ENCODE results near the gene FGFR2. TPM values are rescaled to one million over a fixed set of nuclear protein-coding genes. Genes with fewer than 3 reads are reported as not detected.
A peak's percentile ranks its signal among the peaks of the same experiment; 100 is the strongest.
"Not testable (repeated sequence)": the region's sequence is repeated elsewhere in the genome, so short reads cannot be mapped to it uniquely, and the experiment has no call there.

Gene FGFR2
- total RNA-seq, 4 donors from 2014 or later, result 65.6 to 149 (median 122) TPM

DNA sequence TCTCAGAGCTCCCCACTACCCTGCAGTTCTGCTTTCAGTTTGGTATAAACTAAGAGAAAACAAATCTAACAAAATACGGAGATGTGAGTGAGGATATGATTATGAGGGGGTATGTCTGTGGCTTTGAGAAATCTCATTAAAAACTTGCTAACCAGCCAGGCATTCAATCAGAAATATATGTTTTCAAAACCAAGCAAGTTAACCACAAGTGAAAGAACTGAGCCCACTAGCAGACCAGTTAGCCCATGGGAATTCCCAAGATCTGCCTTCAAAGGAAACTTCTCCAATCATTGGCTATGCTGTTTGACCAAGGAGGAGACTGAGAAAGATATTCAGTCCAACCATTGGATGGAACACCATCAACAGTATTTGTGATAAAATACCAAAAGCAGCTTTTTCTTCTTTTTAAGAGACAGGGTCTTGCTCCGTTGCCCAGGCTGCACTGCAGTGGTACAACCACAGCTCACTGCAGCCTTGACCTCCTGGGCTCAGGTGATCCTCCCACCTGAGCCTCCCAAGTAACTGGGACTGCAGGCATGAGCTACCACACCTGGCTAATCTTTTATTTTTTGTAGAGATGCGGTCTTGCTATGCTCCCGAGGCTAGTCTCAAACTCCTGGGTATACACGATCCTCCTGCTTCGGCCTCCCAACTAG lies 41.2 kb downstream of the FGFR2 start:
- Histone ChIP-seq H3K4me3 (replicated peaks in 1 of 3) (no peak overlapping the region), H3K27me3 (no peaks in the 10 kb centered on the region), H3K9me3 (no peaks in the 10 kb centered on the region), H3K36me3 (no peaks in the 10 kb centered on the region), H3K4me1 (peaks cover 4 to 14% of the 10 kb centered on the region in 2 donors), H3K27ac (no peak overlapping the region)
- TF ChIP-seq POLR2A (IDR thresholded peaks at IDR 0.05), result no peak
- WGBS, 2 donors, result 92 to 94% methylated on average over 6 of the region's 6 CpGs
- DNase-seq, result no peak
- intact Hi-C loops (cut with DNase I), result no loop called here

DNA sequence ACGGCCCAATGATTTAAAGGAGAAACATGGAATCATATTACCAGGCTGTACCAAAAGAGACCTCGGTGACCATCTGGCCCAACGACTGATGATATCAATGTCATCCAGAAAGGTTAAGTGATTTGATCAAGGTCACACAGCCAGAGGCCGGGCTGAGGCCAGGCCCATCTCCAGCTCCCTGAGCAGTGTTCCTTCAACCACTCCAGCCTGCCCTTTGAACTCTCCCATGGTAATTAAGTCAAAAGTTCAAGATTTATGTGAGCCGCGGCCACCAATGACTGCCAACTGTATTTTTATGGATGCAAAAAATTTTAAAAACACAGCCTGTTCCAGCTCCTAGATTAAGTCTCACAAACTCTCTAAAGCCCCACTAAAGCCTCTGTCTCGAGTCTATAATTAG lies 41.8 kb downstream of the FGFR2 start:
- no peaks in the 10 kb centered on the region for H3K36me3 ChIP-seq

GRCh38 chr10:121554916-121555315 lies 43.3 kb downstream of the FGFR2 start:
- H3K27ac ChIP-seq; DNase-seq; H3K4me3 ChIP-seq (replicated peaks in 1 of 3); H3K27me3 ChIP-seq; intact Hi-C loops (cut with DNase I); H3K9me3 ChIP-seq; H3K36me3 ChIP-seq: not testable (repeated sequence)
- WGBS, 2 donors, result 94 to 95% methylated on average over 9 of the region's 9 CpGs
- peaks cover 4 to 14% of the 10 kb centered on the region in 2 donors for H3K4me1 ChIP-seq

More for the DNA sequence above, 41.8 kb downstream of the FGFR2 start:
- no peaks in the 10 kb centered on the region for H3K9me3 ChIP-seq
- H3K27me3 ChIP-seq, result no peaks in the 10 kb centered on the region
- no peak for DNase-seq
- H3K27ac ChIP-seq, result no peak overlapping the region
- WGBS, 2 donors, result 78% methylated on average over 7 of the region's 7 CpGs
- TF ChIP-seq, protein P1, sequence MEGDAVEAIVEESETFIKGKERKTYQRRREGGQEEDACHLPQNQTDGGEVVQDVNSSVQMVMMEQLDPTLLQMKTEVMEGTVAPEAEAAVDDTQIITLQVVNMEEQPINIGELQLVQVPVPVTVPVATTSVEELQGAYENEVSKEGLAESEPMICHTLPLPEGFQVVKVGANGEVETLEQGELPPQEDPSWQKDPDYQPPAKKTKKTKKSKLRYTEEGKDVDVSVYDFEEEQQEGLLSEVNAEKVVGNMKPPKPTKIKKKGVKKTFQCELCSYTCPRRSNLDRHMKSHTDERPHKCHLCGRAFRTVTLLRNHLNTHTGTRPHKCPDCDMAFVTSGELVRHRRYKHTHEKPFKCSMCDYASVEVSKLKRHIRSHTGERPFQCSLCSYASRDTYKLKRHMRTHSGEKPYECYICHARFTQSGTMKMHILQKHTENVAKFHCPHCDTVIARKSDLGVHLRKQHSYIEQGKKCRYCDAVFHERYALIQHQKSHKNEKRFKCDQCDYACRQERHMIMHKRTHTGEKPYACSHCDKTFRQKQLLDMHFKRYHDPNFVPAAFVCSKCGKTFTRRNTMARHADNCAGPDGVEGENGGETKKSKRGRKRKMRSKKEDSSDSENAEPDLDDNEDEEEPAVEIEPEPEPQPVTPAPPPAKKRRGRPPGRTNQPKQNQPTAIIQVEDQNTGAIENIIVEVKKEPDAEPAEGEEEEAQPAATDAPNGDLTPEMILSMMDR (IDR thresholded peaks at IDR 0.05), result no peak
- no peak for TF ChIP-seq POLR2A (IDR thresholded peaks at IDR 0.05)
- H3K4me1 ChIP-seq, result peaks cover 4 to 14% of the 10 kb centered on the region in 2 donors
- intact Hi-C loops (cut with DNase I), result no loop called here
- no peak overlapping the region for H3K4me3 ChIP-seq (replicated peaks in 1 of 3)

DNA sequence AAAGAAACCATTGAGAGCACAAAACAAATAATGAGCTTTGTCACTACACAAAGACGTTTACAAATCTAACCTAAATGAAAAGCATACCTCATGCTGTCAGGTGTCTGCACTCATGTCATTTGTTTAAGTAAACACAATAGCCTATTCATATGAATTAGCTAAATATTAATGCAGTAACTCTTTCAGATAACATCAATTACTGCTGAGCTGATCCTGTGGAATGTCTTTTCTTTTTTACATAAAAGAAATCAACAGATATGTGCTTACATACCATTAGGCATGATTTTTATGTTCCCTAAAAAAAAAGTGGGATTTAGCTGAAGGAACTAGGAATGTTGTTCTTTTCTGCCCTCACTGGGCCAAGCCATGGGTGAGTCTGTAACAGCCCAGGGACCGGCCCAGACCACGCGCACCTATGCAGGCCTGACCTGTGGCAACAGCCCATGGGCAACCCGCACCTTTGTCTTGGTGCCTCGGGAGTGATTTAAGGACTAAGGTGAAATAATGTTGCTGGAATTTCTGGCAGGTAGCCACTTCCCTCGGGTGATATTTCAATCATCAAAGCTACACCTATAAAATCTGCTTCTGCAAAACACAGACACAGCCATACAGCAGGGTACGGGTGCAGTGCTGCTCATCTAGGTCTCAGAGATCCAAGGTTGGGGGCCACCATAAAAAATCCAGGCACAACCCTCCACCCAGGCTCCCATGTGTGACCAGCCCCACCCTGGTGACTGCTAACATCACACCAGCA lies 44.6 kb downstream of the FGFR2 start:
- 55 to 69% methylated on average over 8 of the region's 8 CpGs for whole genome bisulfite sequencing, 2 donors
- peak; percentile 45 to 49 for DNase-seq

DNA sequence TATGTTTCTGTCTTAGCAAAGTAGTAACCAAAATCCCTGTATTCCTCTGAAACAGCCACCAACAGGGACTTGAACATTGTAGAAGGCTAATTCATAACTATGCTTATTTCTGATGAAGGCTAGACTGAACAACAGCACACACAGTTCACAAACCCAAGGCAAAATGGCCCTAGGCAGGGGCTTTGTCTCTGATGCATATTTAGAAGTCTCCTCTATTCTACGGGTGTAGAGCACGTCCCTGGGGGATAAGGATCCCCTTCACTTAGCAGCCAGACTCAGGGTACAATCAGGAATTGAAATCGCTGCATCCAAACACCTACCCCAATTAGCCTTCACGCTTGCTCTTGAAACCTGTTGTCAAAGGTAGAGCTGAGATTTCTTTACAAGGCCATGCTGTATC lies 45.5 kb downstream of the FGFR2 start:
- 87 to 96% methylated on average over 4 of the region's 4 CpGs for WGBS, 2 donors
- H3K36me3 ChIP-seq, result no peaks in the 10 kb centered on the region
- H3K4me1 ChIP-seq, result peaks cover 4 to 14% of the 10 kb centered on the region in 2 donors
- H3K4me3 ChIP-seq (replicated peaks in 1 of 3), result no peak overlapping the region
- H3K27ac ChIP-seq, result peak overlapping the region in 2 of 3 donors; percentile 45 to 69
- no peaks in the 10 kb centered on the region for H3K9me3 ChIP-seq
- no peaks in the 10 kb centered on the region for H3K27me3 ChIP-seq
- intact Hi-C loops (cut with DNase I), result no loop called here
- no peak for TF ChIP-seq POLR2A (IDR thresholded peaks at IDR 0.05)
- TF ChIP-seq, protein P1 (IDR thresholded peaks at IDR 0.05), result no peak
- no peak for DNase-seq

More for the DNA sequence above, 44.6 kb downstream of the FGFR2 start:
- Histone ChIP-seq H3K27me3 (no peaks in the 10 kb centered on the region), H3K4me1 (peaks cover 4 to 14% of the 10 kb centered on the region in 2 donors), H3K36me3 (no peaks in the 10 kb centered on the region), H3K27ac (peak overlapping the region; percentile 11 to 69 (median 45)), H3K4me3 (replicated peaks in 1 of 3) (no peak overlapping the region), H3K9me3 (no peaks in the 10 kb centered on the region)
- no peak for TF ChIP-seq POLR2A (IDR thresholded peaks at IDR 0.05)
- TF ChIP-seq, protein P1 (IDR thresholded peaks at IDR 0.05), result no peak
- intact Hi-C loops (cut with DNase I), result no loop called here

Measured in thyroid gland (tissue), 4 donors.